IMR-90 (cell line): Measurements from ENCODE around the gene PRDM5.

Source experiments
- BHLHE40 ChIP-seq: fragments of 150-350 bp; IDR thresholded peaks from 2 replicates; pipeline ENCODE4 v1.6.1; 2016; ENCODE audit warnings: mild to moderate bottlenecking, low read depth, low read length
- CEBPB ChIP-seq: IDR thresholded peaks from 2 replicates; pipeline ENCODE4 v1.6.1; 2012; ENCODE audit warnings: low read depth, low read length, improper control_type of control experiment
- CTCF ChIP-seq: conservative IDR thresholded peaks from 2 replicates; pipeline ENCODE4 v1.5.1; 2012; ENCODE audit warnings: mild to moderate bottlenecking, low read depth, low read length, improper control_type of control experiment
- ELK1 ChIP-seq: fragments of 150-350 bp; IDR thresholded peaks from 2 replicates; pipeline ENCODE4 v1.6.1; 2016; ENCODE audit warnings: low read depth, mild to moderate bottlenecking, low read length, moderate library complexity, borderline replicate concordance
- MAFK ChIP-seq: IDR thresholded peaks from 2 replicates; pipeline ENCODE4 v1.6.1; 2012; ENCODE audit warnings: low read depth, low read length, improper control_type of control experiment
- MAZ ChIP-seq: IDR thresholded peaks from 2 replicates; pipeline ENCODE4 v1.6.1; 2012; ENCODE audit warnings: low read depth, mild to moderate bottlenecking, low read length, improper control_type of control experiment, moderate library complexity, borderline replicate concordance
- MXI1 ChIP-seq: IDR thresholded peaks from 2 replicates; pipeline ENCODE4 v1.6.1; 2012; ENCODE audit warnings: low read depth, mild to moderate bottlenecking, low read length, moderate library complexity, borderline replicate concordance
- POLR2A ChIP-seq: IDR thresholded peaks from 2 replicates; pipeline ENCODE4 v1.6.1; 2012; ENCODE audit warnings: mild to moderate bottlenecking, low read depth, low read length
- RAD21 ChIP-seq: IDR thresholded peaks from 2 replicates; pipeline ENCODE4 v1.6.1; 2012; ENCODE audit warnings: low read length, improper control_type of control experiment
- RCOR1 ChIP-seq: IDR thresholded peaks from 2 replicates; pipeline ENCODE4 v1.6.1; 2012; ENCODE audit warnings: mild to moderate bottlenecking, low read length, improper control_type of control experiment; ENCODE audit not compliant: insufficient replicate concordance
- RFX5 ChIP-seq: IDR thresholded peaks from 2 replicates; pipeline ENCODE4 v1.8.0; 2012; ENCODE audit warnings: low read depth, mild to moderate bottlenecking, low read length, moderate library complexity
- SMC3 ChIP-seq: fragments of 150-350 bp; IDR thresholded peaks from 2 replicates; pipeline ENCODE4 v1.6.1; 2016; ENCODE audit warnings: low read depth, mild to moderate bottlenecking, antibody characterized with exemption, low read length, moderate library complexity
- TF ChIP-seq, protein P1 (sequence below): fragments of 150-350 bp; IDR thresholded peaks from 2 replicates; pipeline ENCODE4 v1.6.1; 2017; ENCODE audit warnings: mild to moderate bottlenecking, antibody characterized with exemption, low read length, low read depth

GRCh38 chr4:120940547-120940946, 18.0 kb upstream of the PRDM5 start:
- no peak for TF ChIP-seq RAD21
- TF ChIP-seq CTCF, result no peak
- TF ChIP-seq RFX5, result no peak
- TF ChIP-seq POLR2A, result no peak
- TF ChIP-seq, protein P1, sequence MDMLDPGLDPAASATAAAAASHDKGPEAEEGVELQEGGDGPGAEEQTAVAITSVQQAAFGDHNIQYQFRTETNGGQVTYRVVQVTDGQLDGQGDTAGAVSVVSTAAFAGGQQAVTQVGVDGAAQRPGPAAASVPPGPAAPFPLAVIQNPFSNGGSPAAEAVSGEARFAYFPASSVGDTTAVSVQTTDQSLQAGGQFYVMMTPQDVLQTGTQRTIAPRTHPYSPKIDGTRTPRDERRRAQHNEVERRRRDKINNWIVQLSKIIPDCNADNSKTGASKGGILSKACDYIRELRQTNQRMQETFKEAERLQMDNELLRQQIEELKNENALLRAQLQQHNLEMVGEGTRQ, result no peak
- TF ChIP-seq MAFK, result no peak
- TF ChIP-seq MAZ, result no peak
- no peak for TF ChIP-seq RCOR1
- no peak for TF ChIP-seq CEBPB
- TF ChIP-seq BHLHE40, result no peak
- TF ChIP-seq MXI1, result no peak
- no peak for TF ChIP-seq SMC3
- no peak for TF ChIP-seq ELK1
